Endothelial cell of umbilical vein (primary cell): ENCODE measurements around the gene MYZAP. TPM values are rescaled to one million over a fixed set of nuclear protein-coding genes. Genes with fewer than 3 reads are reported as not detected.

ENCODE experiments used
- BruUV-seq: library from RNA; stranded (reverse); fragments of 400-500 nt; replicated peaks from 2 replicates; lab custom pipeline; 2021; lab: Mats Ljungman, UMichigan
- CTCF ChIA-PET: fragments of 300-600, 350-600 bp; sonication (Branson Sonifier 250); formaldehyde crosslinking; loops from one replicate; lab custom pipeline; 2021; ENCODE audit warnings: antibody characterized with exemption, inconsistent platforms; lab: Charles Lee
- POLR2A ChIA-PET: fragments of 300-600, 350-600 bp; sonication (Branson Sonifier 250); formaldehyde crosslinking; loops from one replicate; lab custom pipeline; 2021; ENCODE audit warnings: antibody characterized with exemption, inconsistent platforms; lab: Charles Lee
- DNase-seq: peaks from one replicate; pipeline ENCODE4 v3.0.0-alpha.2; 2011; ENCODE audit warnings: low read depth, low spot score
- FAIRE-seq: peaks from 2 replicates; lab custom pipeline; 2011; peaks lifted over from hg19 to GRCh38; lab: Jason Lieb, UNC
- H2AFZ ChIP-seq: 2 replicates; pipeline ENCODE4 v1.6.0; 2012; ENCODE audit warnings: low read depth, low read length, control low read depth, inconsistent platforms
- H3K27ac ChIP-seq: 2 replicates; pipeline ENCODE4 v1.5.1; 2011; ENCODE audit warnings: low read depth, mild to moderate bottlenecking, control low read depth, low read length, moderate library complexity; ENCODE audit not compliant: insufficient read depth
- H3K27me3 ChIP-seq, 2 experiments: 2 replicates each; pipeline versions ENCODE4 v1.6.0 to v1.6.1; 2011; ENCODE audit warnings: low read length in 2 of 2, mixed read lengths in 1 of 2; ENCODE audit not compliant: control insufficient read depth in 2 of 2, insufficient read depth in 2 of 2
- H3K36me3 ChIP-seq, 2 experiments: 2 replicates in 1 of 2; 3 replicates in 1 of 2; pipeline ENCODE4 v1.5.1; 2011; ENCODE audit warnings: low read length in 2 of 2, mild to moderate bottlenecking in 1 of 2, moderate library complexity in 1 of 2; ENCODE audit not compliant: control insufficient read depth in 2 of 2, insufficient read depth in 2 of 2; ENCODE audit errors: extremely low read depth in 1 of 2
- H3K4me1 ChIP-seq: 3 replicates; pipeline ENCODE4 v1.5.1; 2011; ENCODE audit warnings: mild to moderate bottlenecking, low read length; ENCODE audit not compliant: control insufficient read depth, insufficient read depth; ENCODE audit errors: extremely low read depth
- H3K4me2 ChIP-seq: 2 replicates; pipeline ENCODE4 v1.6.1; 2011; ENCODE audit warnings: low read length, control low read depth, mixed read lengths; ENCODE audit not compliant: insufficient read depth
- H3K4me3 ChIP-seq, 3 experiments: fragments of 200-600 bp in 1 of 3; sonication (generic), shearing (Covaris generic) in 1 of 3; replicated peaks in 1 of 3; 2 replicates each; pipeline ENCODE4 v1.5.1; 2011 to 2016; ENCODE audit warnings: control low read depth in 3 of 3, low read length in 3 of 3, mild to moderate bottlenecking in 2 of 3, inconsistent platforms in 1 of 3, low read depth in 1 of 3, moderate library complexity in 1 of 3; ENCODE audit not compliant: insufficient read depth in 1 of 3
- H3K79me2 ChIP-seq: 2 replicates; pipeline ENCODE4 v1.6.0; 2012; ENCODE audit warnings: low read length, inconsistent platforms; ENCODE audit not compliant: control insufficient read depth, insufficient read depth
- H3K9ac ChIP-seq: replicated peaks from 2 replicates; pipeline ENCODE3; 2011; ENCODE audit warnings: low read length, control low read depth; ENCODE audit not compliant: insufficient read depth; ENCODE audit errors: extremely low read depth
- H3K9me1 ChIP-seq: replicated peaks from 3 replicates; pipeline ENCODE4 v1.6.0; 2011; ENCODE audit warnings: mild to moderate bottlenecking, low read length; ENCODE audit not compliant: control insufficient read depth, insufficient read depth; ENCODE audit errors: extremely low read depth
- H3K9me3 ChIP-seq: replicated peaks from 2 replicates; pipeline ENCODE4 v1.5.1; 2012; ENCODE audit warnings: low read length, inconsistent platforms; ENCODE audit not compliant: control insufficient read depth, insufficient read depth
- H4K20me1 ChIP-seq: replicated peaks from 2 replicates; pipeline ENCODE3; 2011; ENCODE audit warnings: mild to moderate bottlenecking, low read length; ENCODE audit not compliant: control insufficient read depth, insufficient read depth; ENCODE audit errors: extremely low read depth
- CTCF ChIP-seq, 2 donors: IDR thresholded peaks; 1 replicate in 1 of 2; 2 replicates in 1 of 2; pipeline ENCODE4 v1.5.1; 2011; ENCODE audit warnings: low read length in 2 of 2, mild to moderate bottlenecking in 2 of 2, moderate library complexity in 2 of 2, control low read depth in 1 of 2, inconsistent platforms in 1 of 2, low read depth in 1 of 2; ENCODE audit not compliant: insufficient read depth in 1 of 2; ENCODE audit errors: extremely low read depth in 1 of 2
- EZH2 ChIP-seq: IDR thresholded peaks from 2 replicates; pipeline ENCODE4 v1.6.1; 2012; ENCODE audit warnings: borderline replicate concordance, low read depth, mild to moderate bottlenecking, moderate library complexity, low read length, inconsistent platforms; ENCODE audit not compliant: severe bottlenecking
- FOS ChIP-seq: IDR thresholded peaks from 2 replicates; pipeline ENCODE4 v1.6.1; 2011; ENCODE audit warnings: mild to moderate bottlenecking, low read length, moderate library complexity, borderline replicate concordance; ENCODE audit not compliant: insufficient read depth
- GATA2 ChIP-seq: IDR thresholded peaks from 2 replicates; pipeline ENCODE4 v1.7.0; 2011; ENCODE audit warnings: low read depth, mild to moderate bottlenecking, moderate library complexity, mixed read lengths, low read length; ENCODE audit not compliant: insufficient read length, insufficient read depth
- JUN ChIP-seq: IDR thresholded peaks from 2 replicates; pipeline ENCODE4 v1.6.1; 2011; ENCODE audit warnings: borderline replicate concordance, low read depth; ENCODE audit not compliant: insufficient read length, insufficient read depth
- MAX ChIP-seq: IDR thresholded peaks from 2 replicates; pipeline ENCODE4 v1.6.1; 2011; ENCODE audit not compliant: insufficient read depth, insufficient read length
- MYC ChIP-seq: IDR thresholded peaks from one replicate; pipeline ENCODE4 v1.6.1; 2011; ENCODE audit warnings: mild to moderate bottlenecking, low read depth, low read length
- POLR2A ChIP-seq: IDR thresholded peaks from 2 replicates; pipeline ENCODE4 v1.6.1; 2012; ENCODE audit warnings: low read depth, mild to moderate bottlenecking, control low read depth, low read length
- POLR2AphosphoS5 ChIP-seq: IDR thresholded peaks from 2 replicates; pipeline ENCODE4 v1.6.1; 2012; ENCODE audit warnings: low read depth, mild to moderate bottlenecking, control low read depth, low read length, moderate library complexity; ENCODE audit not compliant: insufficient read depth
- dilution Hi-C: fragments of 300-500 bp; cut with MboI; formaldehyde crosslinking; loops from one replicate; pipeline ENCODE4 v1.15.0; 2019; ENCODE audit warnings: low sequenced_read_pairs; ENCODE audit not compliant: extremely low pct_ligation_motif_present
- intact Hi-C: fragments of 100-400 bp; cut with micrococcal nuclease; formaldehyde crosslinking; loops from one replicate; pipeline ENCODE4 v1.10.0; 2022
- polyA plus RNA-seq, 4 experiments: library from polyadenylated mRNA; depleted of rRNA in 3 of 4; stranded (reverse) in 3 of 4; unstranded in 1 of 4; fragments of >200 nt; gene quantifications; 2 replicates each; pipeline versions ENCODE4 v1.2.1 to v1.2.3, GENCODE V29; 2011 to 2012; ENCODE audit warnings: missing spikeins in 1 of 4
- total RNA-seq: library from RNA; stranded (reverse); gene quantifications from 2 replicates; pipeline ENCODE4 v1.2.3, GENCODE V29; 2021

Gene MYZAP
- total and polyA plus RNA-seq, 2 donors (not counting 3 experiments of a cell fraction or from before 2014, with no cell fraction given): 6.3 to 8.1 TPM

- no peak for DNase-seq
- no TSS peak for BruUV-seq
- Histone ChIP-seq H3K4me2 (no peak overlapping the region), H3K4me1 (no peaks in the 10 kb centered on the region), H2AFZ (no peak overlapping the region), H4K20me1 (no peaks in the 10 kb centered on the region), H3K36me3 (peaks cover 0 to 2% of the 10 kb centered on the region in 2 experiments), H3K27me3 (no peaks in the 10 kb centered on the region), H3K79me2 (no peaks in the 10 kb centered on the region), H3K9ac (no peak overlapping the region), H3K27ac (no peak overlapping the region), H3K4me3 (no peak overlapping the region), H3K9me1 (no peaks in the 10 kb centered on the region), H3K9me3 (no peaks in the 10 kb centered on the region)
- dilution Hi-C loops: no loop called here
- no peak for FAIRE-seq
- intact Hi-C loops: no loop called here
- ChIA-PET CTCF (no interaction called here), POLR2A (no interaction called here)
- TF ChIP-seq MAX (no peak), EZH2 (no peak), CTCF (IDR thresholded peaks at IDR 0.05; ENCODE audit: extremely low read depth in 1 of 2, insufficient read depth in 1 of 2, low read depth in 1 of 2, low read length in 2 of 2) (no peak), GATA2 (no peak), FOS (no peak), POLR2A (no peak), JUN (no peak), MYC (no peak), POLR2AphosphoS5 (no peak)
Measured at GRCh38 chr15:57684491-57685151, 92.9 kb downstream of the MYZAP start.
